K562 (cell line): ENCODE data around the gene KLF2. TPM values are rescaled to one million over a fixed set of nuclear protein-coding genes. Genes with fewer than 3 reads are reported as not detected.

Source experiments
- ADNP ChIP-seq: fragments of 200-800 bp; sonication (Bioruptor generic); IDR thresholded peaks from 2 replicates; pipeline ENCODE4 v1.6.1; 2016; ENCODE audit warnings: missing genetic modification characterization, missing compliant biosample characterization
- CCNT2 ChIP-seq: IDR thresholded peaks from 2 replicates; pipeline ENCODE4 v1.6.1; 2011; ENCODE audit warnings: borderline replicate concordance, low read depth, mild to moderate bottlenecking, moderate library complexity, mixed read lengths, low read length; ENCODE audit not compliant: insufficient read length; ENCODE audit errors: extremely low read depth
- CREBBP ChIP-seq: IDR thresholded peaks from one replicate; pipeline ENCODE4 v1.6.1; 2012; ENCODE audit warnings: low read depth, mild to moderate bottlenecking, control low read depth, inconsistent platforms, low read length
- CTCF ChIP-seq, 3 experiments: IDR thresholded peaks in 2 of 3; conservative IDR thresholded peaks in 1 of 3; 2 replicates each; pipeline ENCODE4 v1.5.1; 2011 to 2012; ENCODE audit warnings: low read length in 3 of 3, mild to moderate bottlenecking in 3 of 3, control low read depth in 2 of 3, improper control_type of control experiment in 1 of 3, inconsistent platforms in 1 of 3, low read depth in 1 of 3, mixed read lengths in 1 of 3, moderate library complexity in 1 of 3; ENCODE audit not compliant: insufficient read depth in 2 of 3
- GATAD2B ChIP-seq: fragments of 450-650 bp; IDR thresholded peaks from 2 replicates; pipeline ENCODE4 v1.6.1; 2017; ENCODE audit warnings: mild to moderate bottlenecking, borderline replicate concordance
- HEY1 ChIP-seq: fragments of 250-450 bp; sonication (Bioruptor Pico); IDR thresholded peaks from 2 replicates; pipeline ENCODE4 v1.5.0; 2020; ENCODE audit warnings: mild to moderate bottlenecking, moderate library complexity, borderline replicate concordance
- HMG20A ChIP-seq: fragments of 450-650 bp; formaldehyde crosslinking; conservative IDR thresholded peaks from 2 replicates; pipeline ENCODE4 v1.4.0; 2020; ENCODE audit warnings: mild to moderate bottlenecking, mixed read lengths
- PBX2 ChIP-seq, 2 experiments: IDR thresholded peaks in 1 of 2; conservative IDR thresholded peaks in 1 of 2; 2 replicates each; pipeline ENCODE4 v1.6.1; 2016; ENCODE audit warnings: low read depth in 2 of 2, mild to moderate bottlenecking in 1 of 2, missing compliant biosample characterization in 1 of 2, missing genetic modification characterization in 1 of 2, moderate library complexity in 1 of 2
- POLR2B ChIP-seq: fragments of 450-650 bp; IDR thresholded peaks from 2 replicates; pipeline ENCODE4 v1.6.1; 2018; ENCODE audit warnings: low read depth; ENCODE audit not compliant: partially characterized antibody
- RNF219 ChIP-seq: fragments of 250-450 bp; sonication (Bioruptor Pico); IDR thresholded peaks from 2 replicates; pipeline ENCODE4 v1.5.0; 2022; ENCODE audit warnings: mild to moderate bottlenecking
- SMAD3 ChIP-seq: fragments of 450-650 bp; formaldehyde crosslinking; conservative IDR thresholded peaks from 2 replicates; pipeline ENCODE4 v1.4.0; 2020; ENCODE audit warnings: mild to moderate bottlenecking
- ZBTB12 ChIP-seq: fragments of 250-450 bp; sonication (Bioruptor Pico); IDR thresholded peaks from 2 replicates; pipeline ENCODE4 v1.4.0; 2020
- ZNF124 ChIP-seq: sonication (generic); formaldehyde crosslinking; IDR thresholded peaks from 2 replicates; pipeline ENCODE4 v1.8.1; 2022; ENCODE audit warnings: missing genetic modification reagents
- ZNF134 ChIP-seq: fragments of 250-450 bp; sonication (Bioruptor Pico); conservative IDR thresholded peaks from 2 replicates; pipeline ENCODE4 v1.4.0; 2020
- ZNF395 ChIP-seq: fragments of 200-800 bp; sonication (Bioruptor generic); IDR thresholded peaks from 2 replicates; pipeline ENCODE4 v1.6.1; 2017; ENCODE audit warnings: missing genetic modification characterization, missing compliant biosample characterization
- ZNF551 ChIP-seq: fragments of 250-450 bp; sonication (Bioruptor Pico); IDR thresholded peaks from 2 replicates; pipeline ENCODE4 v1.5.0; 2021; ENCODE audit warnings: mild to moderate bottlenecking, moderate library complexity
- ZNF589 ChIP-seq: fragments of 200-800 bp; sonication (Bioruptor generic); IDR thresholded peaks from 2 replicates; pipeline ENCODE4 v1.6.1; 2016; ENCODE audit warnings: low read depth, missing genetic modification characterization, missing compliant biosample characterization
- polyA plus RNA-seq, 8 experiments: library from polyadenylated mRNA; depleted of rRNA in 4 of 8; stranded (reverse) in 5 of 8; unstranded in 3 of 8; fragments of >200 nt; fragmentation: Nextera tagmentation in 2 of 8; fragmentation: Illumina TruSeq in 1 of 8; extraction: Ambion mirVana in 2 of 8; extraction: Trizol in 1 of 8; gene quantifications; 2 replicates each; pipeline versions ENCODE4 v1.2.1 to v1.2.3, GENCODE V29; 2011 to 2014; ENCODE audit warnings: inconsistent platforms in 1 of 8, missing spikeins in 1 of 8
- total RNA-seq, 7 experiments: library from RNA; depleted of rRNA in 6 of 7; stranded (reverse); fragments of >200 nt in 6 of 7; fragmentation: Illumina TruSeq in 2 of 7; extraction: Trizol in 2 of 7; gene quantifications; 2 replicates each; pipeline versions ENCODE4 v1.2.1 to v1.2.3, GENCODE V29; 2011 to 2021; ENCODE audit warnings: low replicate concordance in 1 of 7

Gene KLF2
- total and polyA plus RNA-seq, 9 of the 15 experiments (the other 6 are each of a cell fraction or from before 2014, with no cell fraction given), result 0.07 to 0.71 TPM; not detected in 7

- TF ChIP-seq ZNF395 (0 out of 2 replicates have a peak, but pooled peaks have one; percentile 46), GATAD2B (no peak; the same call in 1 of the 2 replicates), ZNF551 (no peak), ZNF589 (CRISPR knock-in tag) (peak; percentile 94), RNF219 (CRISPR knock-in tag) (no peak), ZBTB12 (CRISPR knock-in tag) (peak; percentile 10; the same call in 1 of the 2 replicates), PBX2 (CRISPR knock-in tag; IDR thresholded peaks at IDR 0.05; ENCODE audit: low read depth) (no peak), PBX2 (tag; conservative IDR thresholded peaks at IDR 0.05; ENCODE audit: low read depth) (peak; percentile 79), ZNF124 (CRISPR knock-in tag) (no peak), HEY1 (CRISPR knock-in tag) (peak; percentile 91; the same call in 1 of the 2 replicates), CREBBP (no peak), ZNF134 (CRISPR knock-in tag) (0 out of 2 replicates have a peak, but pooled peaks have one; percentile 24), CCNT2 (peak; percentile 32), CTCF (IDR thresholded peaks at IDR 0.05 in 2 of 3, conservative IDR thresholded peaks at IDR 0.05 in 1 of 3; ENCODE audit: insufficient read depth in 2 of 3, low read depth in 1 of 3, low read length in 3 of 3) (no peak), HMG20A (CRISPR knock-in tag) (0 out of 2 replicates have a peak, but pooled peaks have one; percentile 74), POLR2B (no peak), SMAD3 (CRISPR knock-in tag) (peak; percentile 79; the same call in 1 of the 2 replicates), ADNP (tag) (peak; percentile 62; the same call in 1 of the 2 replicates)
These were observed 8.7 kb upstream of the KLF2 start (continued) for GRCh38 chr19:16315825-16316505.
